Skin epidermis (tissue), 12 donors: ENCODE results near the gene DMKN.
A peak's percentile ranks its signal among the peaks of the same experiment; 100 is the strongest.

Source experiments
- H3K27ac ChIP-seq, 21 experiments: fragments of 200-600 bp; sonication (generic) in 11 of 21; one replicate each; pipeline ENCODE4 v1.5.0; 2020; ENCODE audit warnings: mild to moderate bottlenecking in 3 of 21, inconsistent platforms in 2 of 21, moderate library complexity in 2 of 21
- H3K4me3 ChIP-seq, 7 experiments: fragments of 200-600 bp; sonication (generic) in 2 of 7; one replicate each; pipeline ENCODE4 v1.5.0; 2020; ENCODE audit warnings: inconsistent platforms in 2 of 7, mild to moderate bottlenecking in 2 of 7, moderate library complexity in 1 of 7

DMKN gene

DNA sequence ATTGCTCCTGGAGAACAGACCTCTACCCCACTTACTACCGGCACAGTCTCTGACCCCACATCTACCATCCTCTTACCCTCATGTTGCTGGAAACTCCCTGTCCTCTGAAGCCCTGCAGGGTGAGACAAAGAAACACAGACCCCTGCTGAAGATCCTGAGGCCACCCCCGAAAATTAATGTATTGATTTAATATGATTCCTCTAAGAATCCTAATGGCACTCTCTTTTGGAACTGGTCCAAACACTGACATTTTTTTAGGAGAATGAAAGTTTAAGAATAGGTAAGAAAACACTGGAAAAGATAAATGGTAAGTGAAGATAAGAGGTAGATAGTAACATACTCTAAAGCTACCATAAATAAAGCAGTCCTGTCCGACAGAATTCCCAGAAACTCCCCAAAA, 5.3 kb downstream of the DMKN start:
- Histone ChIP-seq H3K4me3 (no peak overlapping the region), H3K27ac (peak overlapping the region in 1 of 21 experiments; percentile 31)

DNA sequence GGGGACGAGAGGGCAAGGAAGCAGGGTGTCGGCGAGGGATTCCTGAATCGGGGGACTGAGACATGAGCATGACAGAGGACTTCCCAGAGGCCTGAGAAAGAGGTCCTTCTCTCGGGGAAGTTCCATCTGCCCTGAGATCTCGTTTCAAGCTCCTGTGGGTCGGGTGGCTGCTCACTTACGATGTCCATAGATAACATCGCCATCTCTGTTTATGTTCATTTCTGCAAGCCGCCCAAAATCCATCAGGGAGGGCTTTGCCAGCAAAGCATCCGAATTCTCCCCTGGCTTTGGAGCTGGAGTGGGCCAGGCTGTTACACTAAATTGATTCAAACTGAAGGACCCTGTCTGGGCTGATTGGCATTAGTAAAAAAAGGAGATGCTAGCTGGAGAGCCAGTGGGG, 5.9 kb downstream of the DMKN start:
- Histone ChIP-seq H3K4me3 (no peak overlapping the region), H3K27ac (no peak overlapping the region)

DNA sequence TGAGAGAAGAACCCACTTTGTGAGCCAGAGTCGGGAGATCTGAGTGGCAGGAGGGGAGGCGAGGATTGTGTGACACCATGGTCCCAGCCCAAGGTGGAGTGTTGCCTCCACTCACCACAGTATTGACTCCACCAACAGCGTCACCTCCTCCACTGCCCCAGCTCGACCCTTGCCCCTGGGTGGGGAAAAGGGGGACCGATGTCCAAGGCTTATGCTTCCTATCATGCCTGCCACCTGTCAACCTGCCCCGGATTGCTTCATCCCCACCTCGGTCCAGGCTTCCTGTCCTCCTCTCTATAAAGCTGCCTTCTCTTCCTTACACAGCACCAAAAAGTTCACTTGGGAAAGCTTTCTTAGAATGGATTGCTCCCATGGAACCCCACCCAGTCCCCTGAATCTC, 7.4 kb downstream of the DMKN start:
- Histone ChIP-seq H3K4me3 (no peak overlapping the region), H3K27ac (no peak overlapping the region)

DNA sequence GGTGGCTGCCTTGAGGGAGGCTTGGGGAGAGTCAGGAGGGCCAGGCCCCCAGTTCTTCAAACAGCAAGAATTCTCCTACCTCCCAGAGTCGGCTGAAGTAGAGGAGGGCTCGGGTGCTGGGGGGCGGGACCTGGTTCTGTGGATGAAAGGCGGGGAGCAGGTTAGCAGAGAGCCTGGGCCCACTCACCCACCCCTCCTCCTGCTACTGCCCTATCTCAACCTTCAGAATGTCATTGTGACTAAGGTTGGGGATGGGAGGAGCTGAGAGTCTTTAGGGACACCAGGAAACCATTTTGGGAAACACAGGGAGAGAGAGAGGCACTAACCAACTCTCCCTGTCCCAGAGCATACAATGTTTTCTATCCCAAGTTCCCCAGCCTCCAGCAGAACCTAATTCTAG, 10.7 kb downstream of the DMKN start:
- H3K4me3 ChIP-seq: no peak overlapping the region
- H3K27ac ChIP-seq: peak overlapping the region in 1 of 21 experiments; percentile 6

DNA sequence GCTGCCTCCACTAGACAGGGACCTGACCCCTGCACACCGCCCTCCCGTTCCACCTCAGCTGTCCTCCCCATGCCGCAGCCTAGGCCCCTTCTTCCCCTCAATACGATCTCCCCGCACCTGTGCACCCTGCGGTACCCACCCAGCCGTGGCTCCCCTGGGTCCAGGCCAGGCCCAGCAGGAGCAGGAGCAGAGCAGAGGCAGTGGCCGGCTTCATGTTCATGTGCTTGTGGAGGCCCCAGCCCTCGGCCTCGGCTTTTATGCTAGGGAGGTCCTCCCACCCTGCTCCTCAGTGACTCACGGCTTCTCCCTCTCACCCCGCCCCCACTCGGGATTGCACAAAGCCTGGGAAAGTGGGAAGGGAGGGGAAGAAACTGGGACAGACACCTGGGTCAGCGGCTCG, 11.8 kb downstream of the DMKN start:
- H3K4me3 ChIP-seq: peak overlapping the region in 6 of 7 experiments; percentile 14 to 36 (median 24)
- H3K27ac ChIP-seq: peak overlapping the region in 18 of 21 experiments; percentile 22 to 77 (median 68)

DNA sequence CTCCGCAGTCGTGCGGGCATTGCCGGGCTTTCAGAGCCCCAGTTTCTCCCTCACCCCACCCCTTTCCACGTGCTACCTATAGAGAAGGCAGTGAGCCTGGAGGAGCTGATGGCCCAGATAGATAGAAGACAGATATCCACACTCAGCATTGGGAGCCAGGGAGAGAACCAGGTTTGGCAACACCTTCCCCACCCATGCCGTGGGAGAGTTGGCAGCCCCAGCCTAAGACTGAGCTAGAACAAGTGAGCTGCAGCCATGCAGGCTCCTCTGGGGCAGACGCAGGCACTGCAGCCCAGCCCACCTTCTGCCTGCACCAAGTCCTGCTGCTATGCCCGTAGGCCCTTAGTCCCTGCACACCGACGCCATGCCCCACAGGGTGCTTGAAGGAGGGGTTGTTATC, 12.8 kb downstream of the DMKN start:
- H3K27ac ChIP-seq: peak overlapping the region in 16 of 21 experiments; percentile 9 to 77 (median 68)
- H3K4me3 ChIP-seq: peak overlapping the region; percentile 4 to 36 (median 21)

DNA sequence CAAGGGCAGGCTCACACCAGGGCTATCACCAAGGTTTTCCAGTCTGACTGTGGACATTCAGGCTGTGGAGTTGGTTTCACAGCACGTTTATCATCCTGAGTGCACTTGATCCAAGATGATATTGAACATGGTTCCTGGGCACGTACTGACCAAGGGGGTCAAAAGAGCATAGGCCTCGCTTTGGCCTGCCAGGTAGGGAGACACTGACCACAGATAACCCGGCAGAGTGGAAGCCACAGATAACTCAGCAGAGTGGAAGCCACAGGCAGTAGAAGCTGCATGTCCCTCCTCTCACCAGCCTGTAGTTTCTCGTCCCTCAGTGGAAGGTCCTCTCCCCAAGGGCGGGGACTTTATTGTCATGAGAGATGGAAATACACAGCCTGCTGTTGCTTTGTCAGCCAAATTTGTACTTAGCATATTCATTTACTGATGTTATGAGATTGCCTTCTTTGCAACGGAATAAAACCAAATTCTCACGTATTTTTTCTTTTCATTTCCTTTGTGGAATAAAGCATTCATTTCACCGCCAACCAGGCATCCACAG, 14.4 kb downstream of the DMKN start:
- peak overlapping the region in 2 of 21 experiments; percentile 34 to 50 for H3K27ac ChIP-seq
- no peak overlapping the region for H3K4me3 ChIP-seq

DNA sequence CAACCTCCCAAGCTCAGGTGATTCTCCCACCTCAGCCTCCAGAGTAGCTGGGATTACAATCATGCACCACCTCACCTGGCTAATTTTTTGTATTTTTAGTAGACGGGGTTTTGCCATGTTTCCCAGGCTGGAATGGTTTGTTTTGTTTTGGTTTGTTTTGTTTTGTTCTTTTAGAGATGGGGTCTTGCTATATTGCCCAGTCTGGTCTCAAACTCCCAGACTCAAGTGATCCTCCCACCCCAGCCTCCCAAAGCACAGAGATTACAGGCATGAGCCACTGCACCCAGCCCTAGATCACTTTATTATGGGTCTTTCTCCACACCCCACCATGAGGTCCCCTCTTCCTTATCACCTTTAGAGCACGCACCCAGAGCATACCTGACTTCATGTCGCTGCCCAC, 15.2 kb downstream of the DMKN start:
- no peak overlapping the region for H3K27ac ChIP-seq
- no peak overlapping the region for H3K4me3 ChIP-seq

DNA sequence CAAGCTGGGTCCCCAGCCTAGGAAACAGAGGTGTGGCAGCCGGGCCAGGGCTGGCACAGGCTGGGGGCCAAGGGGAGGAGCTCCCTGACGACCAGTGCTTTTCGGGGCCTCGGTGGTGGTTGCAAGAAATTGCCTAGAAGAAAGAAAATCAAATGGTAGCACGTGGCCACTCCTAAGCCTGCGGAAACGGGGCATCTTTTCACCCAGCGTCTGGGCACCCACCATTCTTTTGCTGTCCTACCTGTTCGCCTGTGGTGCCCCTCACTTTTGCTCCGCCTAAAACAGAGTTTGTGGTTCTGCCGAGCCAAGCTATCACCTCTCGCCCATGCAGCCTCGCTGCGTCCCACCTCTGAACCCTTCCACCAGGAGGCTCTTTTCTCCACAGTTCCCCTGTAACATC, 16.0 kb downstream of the DMKN start:
- Histone ChIP-seq H3K27ac (no peak overlapping the region), H3K4me3 (no peak overlapping the region)

DNA sequence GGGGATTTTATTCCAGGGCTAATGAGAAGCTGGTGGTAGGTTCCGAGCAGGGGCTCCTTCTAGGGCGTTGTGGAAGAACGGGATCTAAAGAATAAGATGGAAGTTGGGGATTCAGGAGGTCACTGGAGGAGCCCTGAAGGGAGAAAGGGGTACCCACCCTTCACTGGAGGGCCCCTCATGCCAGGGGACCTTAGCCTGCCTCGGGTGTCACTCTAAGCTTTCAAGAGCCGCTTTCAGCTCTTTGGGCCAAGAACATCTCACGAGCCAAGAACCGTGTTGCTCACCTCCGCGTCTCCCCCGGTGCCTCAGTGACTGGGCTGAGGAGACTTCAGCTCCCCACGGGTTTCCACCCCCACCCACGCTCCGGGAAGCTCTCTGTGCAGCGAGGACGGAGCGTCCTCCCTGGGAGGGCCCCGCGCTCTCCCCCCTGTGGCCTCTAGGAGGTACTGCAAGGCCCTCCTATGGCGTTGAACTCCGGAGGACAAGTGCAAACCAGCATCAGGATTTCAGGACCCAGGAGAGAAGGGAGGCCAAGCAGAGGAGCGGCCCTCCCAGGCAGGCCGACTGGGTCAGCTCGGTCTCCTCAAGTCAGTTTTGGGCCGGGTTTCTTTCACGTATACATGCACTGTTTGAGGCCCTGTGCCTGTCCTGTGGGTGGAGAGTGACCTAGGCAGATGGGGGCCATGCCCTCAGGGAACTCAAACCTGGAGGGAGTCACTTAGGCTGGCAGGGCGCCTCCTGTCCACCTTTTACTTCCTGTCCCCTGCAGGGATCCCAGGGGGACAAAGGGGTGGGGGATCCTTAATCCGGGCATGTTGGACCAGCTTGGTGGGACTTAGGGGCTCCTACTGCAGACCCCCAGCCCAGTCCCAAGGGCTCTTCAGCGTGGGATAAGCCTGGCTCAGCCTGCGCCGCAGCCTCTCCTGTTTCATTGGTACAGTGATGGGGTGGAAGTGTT, 18.1 kb downstream of the DMKN start:
- H3K4me3 ChIP-seq: no peak overlapping the region
- H3K27ac ChIP-seq: peak overlapping the region in 17 of 21 experiments; percentile 11 to 82 (median 60)

DNA sequence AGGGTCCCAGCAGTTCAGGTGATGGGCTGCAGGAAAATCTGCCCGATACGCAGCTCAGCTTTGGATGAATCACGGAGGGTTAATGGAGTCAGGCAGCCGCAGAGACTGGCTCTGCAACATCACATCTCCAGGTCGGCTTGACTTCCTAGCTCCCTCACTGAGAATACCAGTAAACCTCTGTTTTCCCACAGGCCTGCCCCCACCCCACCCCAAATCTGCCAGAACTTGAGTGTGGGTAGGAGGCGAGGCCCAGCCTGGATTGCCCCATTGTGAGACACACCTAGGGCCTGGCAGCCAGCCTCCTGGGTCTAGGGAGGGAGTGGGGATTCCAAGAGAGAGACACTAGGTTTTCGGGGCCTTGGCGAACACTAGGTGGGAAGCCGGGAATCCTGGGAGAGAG, 19.5 kb downstream of the DMKN start:
- no peak overlapping the region for H3K4me3 ChIP-seq
- H3K27ac ChIP-seq: peak overlapping the region in 19 of 21 experiments; percentile 22 to 82 (median 65)

DNA sequence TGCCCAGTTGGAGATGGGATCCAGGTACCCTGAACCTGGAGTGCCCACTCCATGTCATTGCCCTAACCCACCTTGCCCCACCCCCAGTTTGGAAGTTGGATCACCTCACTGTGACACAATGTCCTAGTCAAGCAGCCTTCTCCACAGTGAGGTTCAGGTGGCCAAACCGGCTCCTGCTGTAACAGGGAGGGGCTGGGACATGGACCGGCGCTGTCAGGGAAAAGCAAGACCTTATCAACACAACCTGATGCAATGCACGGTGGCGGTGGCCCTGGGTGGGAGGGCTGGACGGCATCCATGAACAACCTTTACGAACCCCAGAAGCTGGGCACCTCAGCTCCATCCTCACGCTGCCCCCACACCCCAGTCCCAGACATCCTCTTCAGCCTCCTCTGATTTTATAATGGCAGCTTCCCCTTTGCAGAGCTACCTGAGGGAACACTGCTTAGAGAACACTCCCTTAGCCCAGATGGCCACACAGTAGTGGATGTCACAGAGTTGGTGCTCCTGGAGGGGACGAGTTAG, 21.6 kb downstream of the DMKN start:
- H3K4me3 ChIP-seq: no peak overlapping the region
- H3K27ac ChIP-seq: peak overlapping the region in 8 of 21 experiments; percentile 9 to 82 (median 69)

DNA sequence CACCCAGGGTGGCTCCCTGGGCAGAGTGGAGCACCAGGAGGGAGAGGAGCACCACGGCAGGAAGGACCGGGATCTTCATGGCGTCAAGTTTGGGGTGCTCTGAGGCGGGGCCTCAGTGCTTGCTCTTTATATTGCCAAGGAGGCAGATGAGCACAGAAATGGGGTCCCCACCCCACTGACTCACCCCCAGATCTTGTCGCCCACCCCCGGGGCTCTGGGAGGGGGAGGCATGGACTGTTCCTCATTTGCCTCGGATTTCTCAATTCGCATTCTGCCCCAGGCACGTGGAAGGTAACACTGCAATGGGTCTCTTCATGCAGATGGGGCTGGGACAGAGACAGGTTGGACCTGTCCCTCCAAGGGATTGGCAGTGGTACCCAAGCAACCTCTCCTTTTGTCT, 23.1 kb downstream of the DMKN start, which contains the start of gene KRTDAP:
Gene KRTDAP, minus strand, starts transcription at position 101 of the 400 bp plus-strand sequence. Its CDS starts 22 bp downstream, at position 79.
- peak within 1 kb of the TSS; percentile 0 to 28 (median 8) for H3K4me3 ChIP-seq
- H3K27ac ChIP-seq: peak within 1 kb of the TSS in 20 of 21 experiments; percentile 18 to 84 (median 60)

DNA sequence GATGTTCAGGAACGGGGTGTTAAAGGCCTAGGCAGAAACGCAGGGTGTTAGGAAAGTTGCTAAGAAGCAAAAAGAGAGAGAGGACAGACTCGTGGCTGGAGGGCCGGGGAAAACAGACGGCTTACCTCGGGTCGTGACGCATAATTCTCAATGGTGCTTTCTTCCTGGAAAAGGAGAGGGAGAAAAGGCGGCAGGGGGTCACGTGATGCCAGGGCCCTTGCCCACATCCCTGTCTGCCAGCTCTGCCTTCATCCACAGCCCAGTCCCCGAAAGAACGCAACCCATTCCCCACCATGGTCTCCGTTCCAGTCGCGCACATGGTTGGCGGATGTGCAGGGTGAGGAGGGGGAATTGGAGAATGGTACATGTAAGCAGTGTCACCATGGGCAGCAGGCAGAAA, 24.8 kb downstream of the DMKN start:
- Histone ChIP-seq H3K4me3 (peak overlapping the region in 6 of 7 experiments; percentile 6 to 28 (median 12)), H3K27ac (peak overlapping the region in 8 of 21 experiments; percentile 55 to 84 (median 76))

DNA sequence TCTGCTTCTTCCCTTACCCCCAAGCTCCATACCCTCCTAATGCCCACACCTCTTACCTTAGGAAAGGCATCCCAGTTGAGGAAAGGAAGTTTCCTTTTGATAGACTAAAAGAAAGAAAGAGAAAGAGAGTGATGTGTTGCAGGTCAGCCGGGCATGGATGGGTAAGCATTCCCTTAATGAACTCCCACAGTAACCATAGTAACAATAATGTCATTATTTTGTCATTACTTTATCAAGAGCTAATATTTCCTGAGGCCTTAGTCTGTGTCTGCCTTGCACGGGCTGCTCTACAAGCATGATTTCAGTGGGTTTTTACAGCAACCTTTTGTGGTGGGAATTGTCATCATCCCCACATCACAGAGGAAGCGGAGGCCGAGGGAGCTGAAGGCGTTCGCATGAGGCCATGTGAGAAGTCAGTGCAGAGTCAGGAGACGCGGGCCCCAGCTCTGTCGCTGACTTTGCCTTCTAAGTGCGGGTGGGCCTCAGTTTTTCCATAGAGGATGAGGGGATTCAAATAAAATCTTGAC, 25.7 kb downstream of the DMKN start:
- H3K27ac ChIP-seq: peak overlapping the region in 2 of 21 experiments; percentile 78 to 84
- H3K4me3 ChIP-seq: peak overlapping the region in 3 of 7 experiments; percentile 7 to 28 (median 10)

DNA sequence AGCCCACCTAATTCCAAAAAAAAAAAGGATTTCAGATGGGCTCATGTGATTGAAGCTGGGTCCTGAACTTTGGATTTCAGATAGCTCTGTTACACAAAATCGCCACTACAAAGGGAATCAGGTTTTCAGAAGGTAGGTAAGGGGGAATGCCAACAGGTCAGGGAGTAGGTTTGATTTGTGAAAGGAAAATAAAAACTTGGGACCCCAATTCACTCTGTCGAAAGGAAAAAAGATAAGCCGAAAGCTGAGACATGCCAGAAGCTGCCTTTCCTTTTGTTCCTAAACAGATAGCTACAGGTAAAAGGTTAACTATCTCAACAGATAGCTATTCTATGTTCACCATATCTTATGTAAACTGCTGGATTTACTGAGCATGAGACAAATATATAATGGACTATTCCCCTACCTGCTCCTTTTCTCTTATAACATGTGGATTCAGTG, 27.2 kb downstream of the DMKN start:
- H3K4me3 ChIP-seq: no peak overlapping the region
- H3K27ac ChIP-seq: no peak overlapping the region

DNA sequence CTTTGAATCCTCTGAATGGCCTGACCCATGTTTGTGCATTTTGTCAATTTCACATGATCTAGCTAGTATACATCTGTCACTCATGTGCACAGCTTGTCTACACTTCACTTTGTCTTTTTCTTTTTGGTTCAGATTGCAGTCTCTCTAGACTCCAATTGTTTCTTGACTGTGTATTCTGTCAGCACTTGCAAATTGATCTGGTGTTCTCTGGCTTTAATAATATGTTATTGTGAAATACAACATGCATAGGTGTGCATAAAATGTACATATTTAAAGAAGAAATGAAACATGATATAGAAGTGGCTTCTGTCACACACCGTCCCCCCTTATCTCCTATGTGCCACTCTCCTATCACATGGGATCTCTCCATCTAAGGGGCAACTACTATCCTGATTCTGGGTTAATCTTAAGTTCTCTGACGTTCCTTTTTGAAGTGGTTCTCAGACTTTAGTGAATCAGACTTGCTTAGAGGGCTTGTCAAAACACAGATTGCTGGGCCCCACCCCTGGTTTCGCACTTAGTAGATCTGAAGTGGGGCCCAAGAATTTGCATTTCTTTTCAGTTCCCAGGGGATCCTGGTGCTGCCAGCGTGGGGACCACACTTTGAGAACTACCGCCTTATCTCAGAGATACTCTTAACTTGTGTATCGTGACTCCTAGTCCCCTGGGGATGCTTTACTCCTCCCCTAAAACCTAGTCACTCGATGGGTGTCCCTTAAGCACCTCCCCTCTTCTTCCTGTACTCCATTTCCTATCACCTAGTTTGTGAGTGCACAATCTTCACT, 29.0 kb downstream of the DMKN start:
- Histone ChIP-seq H3K27ac (no peak overlapping the region), H3K4me3 (no peak overlapping the region)

DNA sequence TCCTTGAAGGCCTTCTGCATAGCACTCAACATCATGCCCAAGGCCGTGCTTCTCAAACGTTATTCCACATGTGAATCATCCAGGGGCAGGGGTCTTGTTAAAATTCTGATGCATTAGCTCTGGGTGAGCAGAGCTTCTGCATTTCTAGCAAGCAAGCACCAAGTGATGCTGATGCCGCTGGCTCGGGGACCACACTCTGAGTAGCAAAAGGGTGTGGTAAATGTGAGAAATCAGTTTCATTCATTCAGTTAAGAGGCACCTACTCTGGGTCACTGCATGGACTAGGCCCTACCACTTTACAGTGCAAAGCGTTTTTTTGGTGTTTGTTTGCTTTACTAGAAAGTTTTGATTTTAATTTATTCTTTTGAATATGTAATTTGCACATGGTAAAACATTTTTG, 30.4 kb downstream of the DMKN start:
- Histone ChIP-seq H3K4me3 (no peak overlapping the region), H3K27ac (no peak overlapping the region)
